HEK293 (cell line): ENCODE results near the gene CKM.

Experiments used
- CTCF ChIA-PET: fragments of 350-600 bp; formaldehyde crosslinking; extraction: SDS; loops from one replicate; lab custom pipeline; 2021; ENCODE audit warnings: antibody characterized with exemption; lab: Yijun Ruan, JAX
- POLR2A ChIA-PET: fragments of 300-600 bp; formaldehyde crosslinking; extraction: SDS; loops from one replicate; lab custom pipeline; 2020; ENCODE audit warnings: antibody characterized with exemption, inconsistent platforms; lab: Yijun Ruan, JAX
- H3K27ac ChIP-seq: fragments of 200-500 bp; sonication (Bioruptor generic); 2 replicates; pipeline ENCODE4 v1.5.1; 2014; ENCODE audit warnings: low read depth, low read length, control low read depth, inconsistent platforms; ENCODE audit errors: extremely low read depth
- H3K36me3 ChIP-seq, 2 experiments: fragments of 200-500 bp in 1 of 2; sonication (Bioruptor generic) in 1 of 2; 1 replicate in 1 of 2; 2 replicates in 1 of 2; pipeline ENCODE4 v1.5.1; 2014 to 2017; ENCODE audit warnings: inconsistent platforms in 2 of 2, low read length in 2 of 2; ENCODE audit not compliant: control insufficient read depth in 2 of 2, insufficient read depth in 1 of 2
- H3K4me1 ChIP-seq: fragments of 200-500 bp; sonication (Bioruptor generic); 2 replicates; pipeline ENCODE4 v1.5.1; 2014; ENCODE audit warnings: mild to moderate bottlenecking, low read length, inconsistent platforms; ENCODE audit not compliant: control insufficient read depth, insufficient read depth
- H3K4me3 ChIP-seq: 2 replicates; pipeline ENCODE4 v1.5.1; 2011; ENCODE audit warnings: low read depth, mild to moderate bottlenecking, control low read depth, low read length, moderate library complexity
- H3K9me3 ChIP-seq: fragments of 200-500 bp; sonication (Bioruptor generic); 2 replicates; pipeline ENCODE4 v1.5.1; 2014; ENCODE audit warnings: low read depth, low read length, inconsistent platforms; ENCODE audit not compliant: control insufficient read depth, insufficient read depth
- BCL11A ChIP-seq: fragments of 450-650 bp; formaldehyde crosslinking; IDR thresholded peaks from 2 replicates; pipeline ENCODE4 v1.5.1; 2016; ENCODE audit warnings: low read depth, missing biosample characterization, missing genetic modification characterization
- GLIS1 ChIP-seq: fragments of 450-650 bp; formaldehyde crosslinking; IDR thresholded peaks from 2 replicates; pipeline ENCODE4 v1.5.1; 2016; ENCODE audit warnings: missing biosample characterization, missing genetic modification characterization
- IKZF3 ChIP-seq: fragments of 450-650 bp; IDR thresholded peaks from 2 replicates; pipeline ENCODE4 v1.5.0; 2018; ENCODE audit warnings: missing biosample characterization, mild to moderate bottlenecking, missing genetic modification characterization, moderate library complexity
- KLF1 ChIP-seq: fragments of 450-650 bp; formaldehyde crosslinking; IDR thresholded peaks from 2 replicates; pipeline ENCODE4 v1.5.1; 2016; ENCODE audit warnings: missing biosample characterization, missing genetic modification characterization
- KLF16 ChIP-seq: fragments of 450-650 bp; formaldehyde crosslinking; IDR thresholded peaks from 2 replicates; pipeline ENCODE4 v1.5.1; 2017; ENCODE audit warnings: missing biosample characterization, missing genetic modification characterization
- ZNF16 ChIP-seq: fragments of 450-650 bp; formaldehyde crosslinking; IDR thresholded peaks from 2 replicates; pipeline ENCODE4 v1.5.1; 2016; ENCODE audit warnings: low read depth, missing biosample characterization, missing genetic modification characterization
- ZNF394 ChIP-seq: fragments of 450-650 bp; formaldehyde crosslinking; IDR thresholded peaks from 2 replicates; pipeline ENCODE4 v1.5.1; 2016; ENCODE audit warnings: missing biosample characterization, missing genetic modification characterization, mild to moderate bottlenecking, moderate library complexity, borderline replicate concordance
- ZNF433 ChIP-seq: fragments of 450-650 bp; formaldehyde crosslinking; IDR thresholded peaks from 2 replicates; pipeline ENCODE4 v1.5.1; 2016; ENCODE audit warnings: missing biosample characterization, missing genetic modification characterization, low read depth
- ZNF449 ChIP-seq: fragments of 450-650 bp; formaldehyde crosslinking; IDR thresholded peaks from 2 replicates; pipeline ENCODE4 v1.5.1; 2017; ENCODE audit warnings: missing biosample characterization, mild to moderate bottlenecking, missing genetic modification characterization, moderate library complexity
- ZNF518A ChIP-seq: fragments of 450-650 bp; formaldehyde crosslinking; conservative IDR thresholded peaks from 2 replicates; pipeline ENCODE4 v1.5.1; 2016; ENCODE audit warnings: low read depth, missing biosample characterization, missing genetic modification characterization
- ZNF692 ChIP-seq: fragments of 450-650 bp; formaldehyde crosslinking; IDR thresholded peaks from 2 replicates; pipeline ENCODE4 v1.5.1; 2016; ENCODE audit warnings: missing biosample characterization, missing genetic modification characterization
- ZNF830 ChIP-seq: fragments of 450-650 bp; IDR thresholded peaks from 2 replicates; pipeline ENCODE4 v1.5.0; 2018; ENCODE audit warnings: missing biosample characterization, missing genetic modification characterization, low read depth, mild to moderate bottlenecking, moderate library complexity
- ZNF837 ChIP-seq: fragments of 450-650 bp; formaldehyde crosslinking; IDR thresholded peaks from 2 replicates; pipeline ENCODE4 v1.5.1; 2016; ENCODE audit warnings: missing biosample characterization, missing genetic modification characterization
- ZSCAN5A ChIP-seq: fragments of 450-650 bp; formaldehyde crosslinking; IDR thresholded peaks from 2 replicates; pipeline ENCODE4 v1.5.1; 2016; ENCODE audit warnings: missing biosample characterization, missing genetic modification characterization

CKM gene

GRCh38 chr19:45340232-45340898 is 17.7 kb upstream of the CKM start, which contains the start of gene KLC3 (continued):
- no peak for TF ChIP-seq ZNF830 (tag by site-specific recombination)
- TF ChIP-seq ZNF433: no peak
- no peak for TF ChIP-seq ZNF837
- TF ChIP-seq, all 188 proteins: peak for 12

GRCh38 chr19:45339629-45340028 is 17.0 kb upstream of the CKM start:
- TF ChIP-seq ZNF692 (tag by site-specific recombination) (no peak), KLF1 (tag by site-specific recombination) (no peak), ZNF449 (tag by site-specific recombination) (no peak), ZNF518A (tag by site-specific recombination) (no peak), KLF16 (no peak), ZNF16 (tag by site-specific recombination) (no peak), GLIS1 (tag by site-specific recombination) (no peak), BCL11A (tag by site-specific recombination) (no peak), IKZF3 (no peak), ZNF394 (tag by site-specific recombination) (no peak), ZSCAN5A (tag by site-specific recombination) (no peak)
- no peak overlapping the region for H3K27ac ChIP-seq
- H3K36me3 ChIP-seq: no peaks in the 10 kb centered on the region; a peak in 1 of 3 replicates
- ChIA-PET CTCF (interaction anchor here (0.6 to 3.4 kb wide), 29 partner anchors 13 to 616 kb away, joined by 3 to 15 read pairs (median 5); partner anchors contain the start of genes BLOC1S3, CLASRP, PPP1R37 and TRAPPC6A), POLR2A (interaction anchor here (0.5 to 1.1 kb wide), 2 partner anchors 10 to 248 kb away, joined by 3 read pairs; no protein-coding TSS in a partner anchor)
- H3K4me3 ChIP-seq: no peak overlapping the region
- H3K9me3 ChIP-seq: no peaks in the 10 kb centered on the region
- H3K4me1 ChIP-seq: no peaks in the 10 kb centered on the region
